RWPE2 (cell line): ENCODE measurements around the gene FNDC3B.

Source experiments
- ATAC-seq: fragments of 200-7000 bp; cut with Tn5 transposase; 3 replicates; pipeline ENCODE4 v1.9.1; 2021; ENCODE audit warnings: low read depth
- DNase-seq: peaks from one replicate; pipeline ENCODE4 v3.0.0-alpha.2; 2020; ENCODE audit warnings: low spot score
- H3K27ac ChIP-seq: fragments of 450-650 bp; 2 replicates; pipeline ENCODE4 v1.5.1; 2017; ENCODE audit warnings: mild to moderate bottlenecking; ENCODE audit not compliant: poor library complexity, severe bottlenecking
- H3K27me3 ChIP-seq: fragments of 250-450 bp; sonication (Bioruptor Pico); 2 replicates; pipeline ENCODE4 v1.5.1; 2021; ENCODE audit warnings: mild to moderate bottlenecking, moderate library complexity; ENCODE audit not compliant: insufficient read depth, poor library complexity, severe bottlenecking
- H3K36me3 ChIP-seq: fragments of 250-450 bp; sonication (Bioruptor Pico); 2 replicates; pipeline ENCODE4 v1.5.1; 2020; ENCODE audit warnings: low read depth, mild to moderate bottlenecking, moderate library complexity
- H3K4me1 ChIP-seq: fragments of 250-450 bp; sonication (Bioruptor Pico); 2 replicates; pipeline ENCODE4 v1.5.1; 2021; ENCODE audit warnings: mild to moderate bottlenecking, moderate library complexity; ENCODE audit not compliant: insufficient read depth, poor library complexity, severe bottlenecking
- H3K4me3 ChIP-seq: fragments of 250-450 bp; sonication (Bioruptor Pico); 2 replicates; pipeline ENCODE4 v1.5.1; 2021; ENCODE audit warnings: mild to moderate bottlenecking, moderate library complexity; ENCODE audit not compliant: severe bottlenecking
- H3K9me3 ChIP-seq: fragments of 250-450 bp; sonication (Bioruptor Pico); 2 replicates; pipeline ENCODE4 v1.5.1; 2021; ENCODE audit warnings: mild to moderate bottlenecking, moderate library complexity; ENCODE audit not compliant: severe bottlenecking
- CTCF ChIP-seq: fragments of 450-650 bp; IDR thresholded peaks from one replicate; pipeline ENCODE4 v1.5.1; 2017; ENCODE audit warnings: mild to moderate bottlenecking, moderate library complexity; ENCODE audit not compliant: poor library complexity, severe bottlenecking

The FNDC3B gene

GRCh38 chr3:172296248-172296974 is 257.0 kb downstream of the FNDC3B start:
- Histone ChIP-seq H3K27me3 (no peaks in the 10 kb centered on the region), H3K4me3 (no peak overlapping the region), H3K27ac (no peak overlapping the region), H3K9me3 (no peaks in the 10 kb centered on the region), H3K4me1 (no peaks in the 10 kb centered on the region), H3K36me3 (peaks cover 85% of the 10 kb centered on the region)
- TF ChIP-seq CTCF, result no peak
- no peak for DNase-seq
- ATAC-seq, result no peak

GRCh38 chr3:172296975-172297332 is 257.6 kb downstream of the FNDC3B start:
- DNase-seq, result no peak
- Histone ChIP-seq H3K4me3 (no peak overlapping the region), H3K9me3 (no peaks in the 10 kb centered on the region), H3K27me3 (no peaks in the 10 kb centered on the region), H3K27ac (no peak overlapping the region), H3K4me1 (no peaks in the 10 kb centered on the region), H3K36me3 (peaks cover 90% of the 10 kb centered on the region)
- no peak for ATAC-seq
- TF ChIP-seq CTCF, result no peak

GRCh38 chr3:172298247-172298646 is 258.9 kb downstream of the FNDC3B start:
- H3K4me1 ChIP-seq, result no peaks in the 10 kb centered on the region
- no peaks in the 10 kb centered on the region for H3K27me3 ChIP-seq
- DNase-seq (no peak), ATAC-seq (no peak)
- H3K9me3 ChIP-seq, result no peaks in the 10 kb centered on the region
- H3K4me3 ChIP-seq, result no peak overlapping the region
- no peak overlapping the region for H3K27ac ChIP-seq
- no peak for TF ChIP-seq CTCF
- peaks cover 90% of the 10 kb centered on the region for H3K36me3 ChIP-seq

- Histone ChIP-seq H3K4me3 (no peak overlapping the region), H3K36me3 (peaks cover 86% of the 10 kb centered on the region), H3K27me3 (no peaks in the 10 kb centered on the region), H3K9me3 (no peaks in the 10 kb centered on the region), H3K27ac (no peak overlapping the region), H3K4me1 (peaks cover 3% of the 10 kb centered on the region)
- no peak for TF ChIP-seq CTCF
- DNase-seq (no peak), ATAC-seq (no peak)
These were observed 260.8 kb downstream of the FNDC3B start for GRCh38 chr3:172300187-172300586.

GRCh38 chr3:172300862-172301261 is 261.5 kb downstream of the FNDC3B start:
- Histone ChIP-seq H3K36me3 (peaks cover 84% of the 10 kb centered on the region), H3K4me3 (no peak overlapping the region), H3K9me3 (no peaks in the 10 kb centered on the region), H3K27me3 (no peaks in the 10 kb centered on the region), H3K4me1 (peaks cover 10% of the 10 kb centered on the region), H3K27ac (no peak overlapping the region)
- ATAC-seq, result no peak
- TF ChIP-seq CTCF, result no peak
- no peak for DNase-seq
